H1 (cell line): ENCODE results near the gene GDAP2. TPM values are rescaled to one million over a fixed set of nuclear protein-coding genes. Genes with fewer than 3 reads are reported as not detected.

Source experiments
- EZH2 ChIP-seq: fragments of 200-600 bp; sonication (generic); IDR thresholded peaks from 2 replicates; pipeline ENCODE4 v1.7.1; 2012; ENCODE audit warnings: low read depth, mild to moderate bottlenecking, moderate library complexity, low read length, inconsistent platforms; ENCODE audit not compliant: severe bottlenecking
- MAFK ChIP-seq: IDR thresholded peaks from 2 replicates; pipeline ENCODE4 v1.6.1; 2012; ENCODE audit warnings: low read depth, mild to moderate bottlenecking, improper control_type of control experiment, low read length
- RBBP5 ChIP-seq: IDR thresholded peaks from 2 replicates; pipeline ENCODE4 v1.7.1; 2012; ENCODE audit warnings: low read depth, mild to moderate bottlenecking, inconsistent platforms, low read length, moderate library complexity, borderline replicate concordance
- SIX5 ChIP-seq: IDR thresholded peaks from 2 replicates; pipeline ENCODE4 v1.6.1; 2011; ENCODE audit warnings: mild to moderate bottlenecking, low read depth, low read length
- polyA plus RNA-seq, 7 experiments: library from polyadenylated mRNA; depleted of rRNA in 3 of 7; stranded (reverse) in 5 of 7; unstranded in 2 of 7; fragments of >200 nt in 5 of 7; fragments of 200-250 nt in 2 of 7; gene quantifications; 1 replicate in 5 of 7; 2 replicates in 1 of 7; 4 replicates in 1 of 7; pipeline versions ENCODE4 v1.2.1 to v1.2.3, GENCODE V29; 2011 to 2013; ENCODE audit warnings: missing spikeins in 2 of 7, mixed read lengths in 2 of 7
- total RNA-seq: library from RNA; stranded (reverse); fragmentation: NEBNext Ultra II Directional; extraction: Animal tissue kit (Norgen Biotek cat#: 25700); gene quantifications from 2 replicates; pipeline ENCODE4 v1.2.1, GENCODE V29; 2021

GDAP2 gene
- total and polyA plus RNA-seq, 2 of the 8 experiments (the other 6 are each of a cell fraction or from before 2014, with no cell fraction given), result 8.6 to 27.8 TPM

DNA sequence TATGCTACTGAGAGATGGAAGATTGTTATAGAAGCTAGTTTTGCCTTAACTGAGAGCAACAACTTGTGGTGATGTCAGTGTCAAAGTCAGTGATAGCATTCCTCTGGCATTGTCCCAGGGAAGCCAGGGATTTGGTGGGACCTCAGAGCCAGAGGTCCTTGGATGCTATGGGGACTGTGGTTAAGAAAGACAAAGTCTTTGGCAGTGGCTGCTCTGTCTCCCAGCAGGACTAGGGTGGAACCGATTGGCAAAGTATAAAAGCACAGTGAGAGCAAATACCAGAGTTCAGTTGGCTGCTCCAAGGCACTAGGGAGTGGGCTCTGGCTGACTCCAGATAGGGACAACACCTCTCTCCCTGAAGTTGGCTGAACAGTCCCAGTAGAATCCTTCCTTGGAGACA is 104.8 kb downstream of the GDAP2 start (continued):
- no peak for TF ChIP-seq EZH2
- no peak for TF ChIP-seq MAFK
- TF ChIP-seq SIX5, result no peak
- no peak for TF ChIP-seq RBBP5
